Endothelial cell of hepatic sinusoid (primary cell): Measurements from ENCODE around the gene ABHD5.

Experiments used
- in situ Hi-C: cut with HindIII; loops from 2 replicates; pipeline ENCODE4 v1.10.0; 2017; ENCODE audit warnings: low sequenced_read_pairs

Gene ABHD5

DNA sequence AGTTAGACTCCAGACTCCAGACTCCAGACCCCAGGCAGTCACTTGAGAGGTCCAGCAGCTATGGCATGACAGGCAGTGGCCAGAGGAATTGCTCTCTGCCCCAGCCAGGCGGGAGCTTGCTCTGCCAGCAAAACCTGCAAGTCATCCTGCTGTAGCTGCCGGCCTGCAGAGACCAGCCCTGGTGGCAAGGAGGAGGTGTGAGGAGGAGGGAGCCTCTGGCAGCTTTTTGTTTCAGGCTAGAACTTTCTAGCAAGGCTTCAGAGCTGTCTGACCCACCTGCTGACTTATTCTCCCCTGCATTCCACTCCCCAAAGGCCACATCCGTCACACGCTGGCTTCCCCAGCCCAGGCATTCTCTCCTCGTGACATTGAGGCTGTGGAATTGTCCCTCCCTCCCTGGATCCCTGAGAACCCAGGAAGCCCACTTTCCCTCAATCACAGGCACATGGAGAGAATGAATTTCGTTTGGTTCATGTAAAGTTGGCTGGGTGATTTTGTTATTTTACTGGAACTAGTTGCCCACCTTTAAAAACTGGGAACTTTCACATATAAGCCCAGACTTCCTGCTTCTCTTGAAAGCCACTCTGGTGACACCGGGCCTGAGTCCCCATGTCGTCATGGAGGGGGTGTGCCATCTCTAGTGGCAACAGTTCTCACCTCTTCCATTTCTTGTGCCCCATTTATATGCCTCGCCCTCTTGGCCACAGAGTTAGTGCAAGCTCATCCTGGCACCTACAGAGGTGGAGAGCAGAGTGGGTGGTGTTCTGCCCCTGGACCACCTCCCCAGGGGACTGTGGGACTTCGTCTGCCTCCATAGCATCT, 82.7 kb downstream of the ABHD5 start:
- in situ Hi-C loops: no loop called here

DNA sequence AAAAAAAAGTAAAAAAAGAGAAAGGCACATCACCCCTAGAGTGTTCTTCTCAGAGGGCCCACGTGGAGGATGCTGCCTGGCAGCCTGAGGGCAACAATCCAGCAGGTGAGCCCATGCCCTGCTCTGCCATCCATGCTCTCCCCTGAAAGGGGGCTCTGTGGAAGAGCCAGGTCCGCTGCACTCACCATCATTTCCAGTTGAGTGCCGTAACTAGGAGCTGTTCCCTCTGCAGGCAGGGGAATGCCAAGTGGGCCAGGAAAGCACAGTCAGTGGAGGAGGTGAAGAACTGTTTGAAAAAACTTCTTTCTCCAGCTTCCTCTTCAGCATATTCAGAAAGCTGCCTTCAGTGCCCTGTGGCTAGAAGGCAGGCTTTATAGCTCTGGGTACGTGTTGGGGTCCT, 84.1 kb downstream of the ABHD5 start:
- in situ Hi-C loops: no loop called here

DNA sequence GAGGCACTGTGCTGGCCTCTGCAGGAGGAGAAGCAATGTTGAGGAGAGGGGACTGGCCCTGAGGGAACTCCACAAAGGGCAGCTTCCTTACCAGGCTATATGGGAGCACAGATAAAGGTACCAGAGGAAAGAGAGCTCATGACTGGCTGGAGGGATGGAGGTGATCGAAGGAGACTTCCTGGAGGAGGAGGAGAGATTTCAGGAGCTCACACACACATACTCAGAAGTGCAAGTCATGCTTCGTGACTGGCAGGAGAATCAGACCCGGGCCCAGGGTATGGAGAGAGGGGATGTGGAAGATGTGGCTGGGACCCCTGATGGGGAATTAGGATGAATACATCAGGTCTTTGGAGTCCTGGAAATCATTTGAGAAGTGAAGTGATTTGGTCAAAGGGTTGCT, 85.4 kb downstream of the ABHD5 start:
- in situ Hi-C loops: no loop called here

DNA sequence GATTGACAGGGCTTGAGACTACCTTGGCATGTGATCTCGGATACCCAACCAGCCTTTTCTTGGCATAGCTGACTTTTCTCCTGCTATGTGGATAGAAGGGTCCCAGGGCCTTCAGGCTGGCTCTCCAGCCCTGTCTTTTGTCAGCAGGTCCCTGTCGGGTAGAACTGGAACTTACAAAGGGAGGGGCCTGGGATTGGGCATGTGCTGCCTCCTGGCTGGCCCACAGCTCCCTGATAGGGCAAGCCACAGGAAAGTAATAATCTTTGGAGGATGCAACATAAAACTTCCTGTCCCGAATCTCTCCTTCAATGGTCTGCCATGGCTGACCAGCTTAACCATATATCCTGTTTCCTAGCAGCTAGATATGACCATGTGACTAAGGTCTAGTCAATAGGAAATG, 89.1 kb downstream of the ABHD5 start:
- in situ Hi-C loops: loop anchor here (10.0 kb wide), 1 partner anchor 345 kb away; no protein-coding TSS in a partner anchor

DNA sequence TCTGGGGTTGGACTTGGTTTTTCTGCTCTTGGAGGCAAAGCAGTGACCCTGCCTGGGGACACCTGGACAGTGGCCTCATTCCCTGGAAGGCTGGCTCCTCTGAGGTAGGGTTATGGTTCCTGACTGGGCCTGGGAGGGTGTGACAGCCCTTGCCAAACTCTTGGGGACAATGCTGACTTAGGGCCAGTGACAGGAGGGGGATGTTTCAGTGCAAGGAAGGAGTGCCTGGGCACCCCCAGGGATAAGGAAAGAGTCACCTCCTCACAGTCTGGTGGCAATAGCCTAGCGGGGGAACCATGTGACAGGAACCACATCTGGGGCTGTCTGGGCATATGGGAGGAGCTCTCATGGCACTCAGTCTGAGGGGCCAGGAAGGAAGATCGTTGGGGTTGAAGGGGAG, 91.8 kb downstream of the ABHD5 start:
- in situ Hi-C loops: loop anchor here (10.0 kb wide), 1 partner anchor 342 kb away; no protein-coding TSS in a partner anchor
